22Rv1 (cell line): ENCODE data around the gene SPATA31E1.
"Not testable (repeated sequence)": the region's sequence is repeated elsewhere in the genome, so short reads cannot be mapped to it uniquely, and the experiment has no call there.

Experiments
- H3K27ac ChIP-seq: fragments of 450-650 bp; 2 replicates; pipeline ENCODE4 v1.5.1; 2017
- ZFX ChIP-seq: fragments of 450-650 bp; IDR thresholded peaks from 2 replicates; pipeline ENCODE4 v1.6.1; 2017; ENCODE audit warnings: antibody characterized with exemption, borderline replicate concordance
- TF ChIP-seq, protein P1 (sequence below): fragments of 450-650 bp; IDR thresholded peaks from 2 replicates; pipeline ENCODE4 v1.5.1; 2017; ENCODE audit warnings: mild to moderate bottlenecking

Gene SPATA31E1

DNA sequence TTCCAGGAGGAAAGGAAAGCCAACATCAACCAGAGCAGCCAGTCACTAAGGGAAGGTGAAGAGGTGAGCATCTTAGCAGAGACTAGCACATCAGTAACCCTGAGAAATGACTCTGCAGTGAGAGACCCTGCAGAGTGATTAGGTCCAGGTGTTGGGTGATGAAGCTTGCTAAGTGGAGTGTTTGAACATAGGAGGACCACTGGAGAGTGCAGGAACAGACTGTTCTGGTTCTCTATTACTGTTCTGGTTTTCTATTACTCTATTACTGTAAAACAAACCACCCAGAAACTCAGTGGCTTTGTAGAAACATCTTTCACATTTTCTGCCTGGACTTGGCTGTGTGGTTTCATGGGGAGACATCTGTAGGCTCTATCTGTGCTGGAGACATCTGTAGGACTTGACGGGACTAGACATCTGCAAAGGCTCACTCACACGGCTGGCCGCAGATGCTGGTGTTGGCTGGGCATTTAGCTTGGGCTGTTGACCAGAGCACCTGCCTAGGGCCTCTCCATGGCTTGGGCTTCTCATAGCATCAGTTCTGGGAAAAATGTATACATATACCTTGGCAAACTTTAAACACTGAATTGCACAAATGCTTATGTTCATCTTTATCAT lies 33.4 kb upstream of the SPATA31E1 start:
- H3K27ac ChIP-seq: no peak overlapping the region
- no peak for TF ChIP-seq ZFX
- TF ChIP-seq, protein P1, sequence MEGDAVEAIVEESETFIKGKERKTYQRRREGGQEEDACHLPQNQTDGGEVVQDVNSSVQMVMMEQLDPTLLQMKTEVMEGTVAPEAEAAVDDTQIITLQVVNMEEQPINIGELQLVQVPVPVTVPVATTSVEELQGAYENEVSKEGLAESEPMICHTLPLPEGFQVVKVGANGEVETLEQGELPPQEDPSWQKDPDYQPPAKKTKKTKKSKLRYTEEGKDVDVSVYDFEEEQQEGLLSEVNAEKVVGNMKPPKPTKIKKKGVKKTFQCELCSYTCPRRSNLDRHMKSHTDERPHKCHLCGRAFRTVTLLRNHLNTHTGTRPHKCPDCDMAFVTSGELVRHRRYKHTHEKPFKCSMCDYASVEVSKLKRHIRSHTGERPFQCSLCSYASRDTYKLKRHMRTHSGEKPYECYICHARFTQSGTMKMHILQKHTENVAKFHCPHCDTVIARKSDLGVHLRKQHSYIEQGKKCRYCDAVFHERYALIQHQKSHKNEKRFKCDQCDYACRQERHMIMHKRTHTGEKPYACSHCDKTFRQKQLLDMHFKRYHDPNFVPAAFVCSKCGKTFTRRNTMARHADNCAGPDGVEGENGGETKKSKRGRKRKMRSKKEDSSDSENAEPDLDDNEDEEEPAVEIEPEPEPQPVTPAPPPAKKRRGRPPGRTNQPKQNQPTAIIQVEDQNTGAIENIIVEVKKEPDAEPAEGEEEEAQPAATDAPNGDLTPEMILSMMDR: no peak

DNA sequence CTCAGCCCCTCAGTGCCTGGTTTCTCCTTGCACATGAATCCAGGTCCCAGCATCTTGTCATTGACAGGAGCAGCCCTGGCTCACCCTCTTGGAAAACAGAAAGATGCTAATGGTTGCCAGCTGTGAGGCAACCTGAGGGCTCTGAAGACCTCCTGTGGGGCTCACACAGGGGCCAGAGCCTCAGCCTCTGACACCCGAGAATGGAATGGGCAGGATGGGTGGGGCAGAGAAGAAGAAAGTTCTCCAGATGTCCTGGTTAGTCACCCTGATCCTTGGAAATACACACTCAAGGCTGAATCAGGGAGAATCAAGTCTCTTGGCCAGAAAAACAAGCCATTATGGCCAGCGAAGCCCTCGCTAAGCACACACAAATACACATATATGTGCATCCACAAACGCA lies 32.3 kb upstream of the SPATA31E1 start:
- no peak overlapping the region for H3K27ac ChIP-seq
- TF ChIP-seq, protein P1: no peak
- no peak for TF ChIP-seq ZFX

DNA sequence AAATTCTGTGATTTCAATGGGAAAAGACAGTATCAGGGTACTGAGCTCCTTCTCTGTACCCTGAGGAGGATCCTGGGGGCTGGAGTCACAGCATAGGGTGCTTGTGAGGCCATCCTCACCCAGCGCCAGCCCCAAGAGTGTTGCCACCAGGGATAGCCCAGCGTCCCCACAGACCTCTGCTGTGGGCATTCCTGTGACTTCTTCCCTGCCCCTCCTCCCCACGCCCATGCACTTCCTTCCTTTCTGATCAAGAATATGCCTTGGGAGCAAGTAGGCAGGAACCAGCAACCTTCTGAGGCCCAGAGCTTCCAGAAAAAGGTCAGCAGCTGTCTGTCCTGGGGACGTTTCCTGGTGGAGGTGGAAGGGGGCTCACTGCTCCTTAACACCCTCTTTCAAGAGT lies 31.5 kb upstream of the SPATA31E1 start:
- H3K27ac ChIP-seq: not testable (repeated sequence)

- no peak for TF ChIP-seq ZFX
- no peak overlapping the region for H3K27ac ChIP-seq
Measured at GRCh38 chr9:87853302-87853701, 29.4 kb upstream of the SPATA31E1 start.

DNA sequence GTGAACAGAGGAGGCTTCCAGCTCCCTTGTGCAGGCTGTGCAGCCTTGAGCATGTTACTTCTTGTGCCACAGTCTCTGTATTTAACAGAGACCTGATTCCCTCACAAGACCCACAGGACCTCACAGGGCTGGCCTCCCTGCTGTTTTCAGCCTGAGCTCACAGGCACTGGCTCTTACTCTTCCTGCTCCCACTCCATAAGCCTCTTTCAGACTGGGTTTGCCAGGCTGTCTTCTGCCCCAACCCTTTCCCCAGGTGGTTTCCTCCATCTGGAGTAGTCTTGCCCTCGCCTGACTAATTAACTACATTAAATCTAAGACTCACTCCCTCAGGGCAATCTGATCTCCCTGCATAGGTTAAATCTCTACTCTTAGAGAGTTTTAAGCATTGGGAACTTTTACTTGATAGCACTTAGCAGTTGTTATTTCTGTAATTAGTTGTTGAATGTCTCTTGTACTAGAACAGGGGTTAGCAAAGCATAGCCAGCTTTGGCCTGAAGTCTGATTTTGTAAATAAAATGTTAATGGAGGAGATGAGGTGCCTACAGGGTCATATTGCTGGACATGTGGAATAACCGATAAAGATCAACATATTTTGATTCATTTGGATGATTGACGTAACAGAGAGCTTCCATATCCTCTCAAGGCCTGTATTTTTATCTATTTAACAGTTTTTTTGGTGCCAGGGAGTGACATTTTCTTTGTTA lies 28.6 kb upstream of the SPATA31E1 start:
- TF ChIP-seq, protein P1: no peak
- TF ChIP-seq ZFX: no peak
- no peak overlapping the region for H3K27ac ChIP-seq

GRCh38 chr9:87854580-87854955 lies 28.1 kb upstream of the SPATA31E1 start:
- H3K27ac ChIP-seq: no peak overlapping the region
- TF ChIP-seq, protein P1: no peak
- TF ChIP-seq ZFX: no peak

DNA sequence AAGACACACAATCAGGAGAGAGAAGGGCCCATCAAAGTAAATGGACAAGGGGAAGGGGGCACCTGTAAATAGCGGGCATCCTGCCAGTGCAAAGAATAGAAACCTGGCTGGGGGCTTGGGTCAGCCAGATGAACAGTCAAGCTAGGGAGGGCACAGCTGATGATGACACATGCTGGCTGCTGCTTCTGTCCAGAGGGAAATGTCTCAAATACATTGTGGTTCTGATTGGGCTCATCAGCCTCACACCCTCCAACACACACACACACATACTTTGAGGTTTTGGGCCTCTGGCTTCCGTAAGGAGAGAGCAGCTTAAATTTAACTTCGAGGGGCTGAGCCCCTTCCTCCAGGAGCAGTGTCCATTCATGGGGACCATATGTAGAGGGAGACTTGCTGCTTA lies 27.6 kb upstream of the SPATA31E1 start:
- H3K27ac ChIP-seq: no peak overlapping the region
- TF ChIP-seq ZFX: no peak
- TF ChIP-seq, protein P1: no peak

- TF ChIP-seq, protein P1: no peak
- no peak for TF ChIP-seq ZFX
- H3K27ac ChIP-seq: no peak overlapping the region
Measured at GRCh38 chr9:87857141-87857947, 25.3 kb upstream of the SPATA31E1 start.
